SK-N-SH (cell line): ENCODE data around the gene RNASE8. TPM values are rescaled to one million over a fixed set of nuclear protein-coding genes. Genes with fewer than 3 reads are reported as not detected.
A peak's percentile ranks its signal among the peaks of the same experiment; 100 is the strongest.

Experiments used
- CTCF ChIA-PET: fragments of 300-600, 350-600 bp; formaldehyde crosslinking; extraction: SDS; loops from one replicate; lab custom pipeline; 2021; lab: Yijun Ruan, JAX
- POLR2A ChIA-PET: fragments of 350-600 bp; sonication (Branson Sonifier 250); formaldehyde crosslinking; extraction: SDS; loops from one replicate; lab custom pipeline; 2020; ENCODE audit warnings: antibody characterized with exemption, inconsistent platforms; lab: Yijun Ruan, JAX
- DNase-seq: peaks from one replicate; pipeline ENCODE4 v3.0.0; 2012
- H2AFZ ChIP-seq: fragments of 200-600 bp; sonication (generic); 2 replicates; pipeline ENCODE4 v1.8.1; 2016; ENCODE audit warnings: antibody characterized with exemption, mild to moderate bottlenecking, low read depth
- H3F3A ChIP-seq: fragments of 200-600 bp; sonication (generic); replicated peaks from 2 replicates; pipeline ENCODE3; 2016; ENCODE audit warnings: antibody characterized with exemption, mild to moderate bottlenecking; ENCODE audit not compliant: insufficient read depth
- H3K27ac ChIP-seq, 2 experiments: fragments of 200-500 bp in 1 of 2; fragments of 200-600 bp in 1 of 2; sonication (Bioruptor generic) in 1 of 2; sonication (generic), shearing (Covaris generic) in 1 of 2; 2 replicates each; pipeline versions ENCODE4 v1.5.1 to v1.6.1; 2014 to 2016; ENCODE audit warnings: low read depth in 2 of 2, inconsistent platforms in 1 of 2, low read length in 1 of 2, mild to moderate bottlenecking in 1 of 2, mixed read lengths in 1 of 2
- H3K27me3 ChIP-seq: fragments of 200-600 bp; sonication (generic), shearing (Covaris generic); 2 replicates; pipeline ENCODE4 v1.6.1; 2016; ENCODE audit warnings: mixed run types; ENCODE audit not compliant: insufficient read depth
- H3K36me3 ChIP-seq, 2 experiments: fragments of 200-500 bp in 1 of 2; fragments of 200-600 bp in 1 of 2; sonication (Bioruptor generic) in 1 of 2; sonication (generic) in 1 of 2; replicated peaks in 1 of 2; 2 replicates each; pipeline versions ENCODE3 to v1.5.1; 2014 to 2016; ENCODE audit warnings: low read length in 1 of 2, mild to moderate bottlenecking in 1 of 2; ENCODE audit not compliant: insufficient read depth in 2 of 2, control insufficient read depth in 1 of 2
- H3K4me1 ChIP-seq, 2 experiments: fragments of 200-500 bp in 1 of 2; fragments of 200-600 bp in 1 of 2; sonication (Bioruptor generic) in 1 of 2; sonication (generic), shearing (Covaris generic) in 1 of 2; 2 replicates each; pipeline versions ENCODE4 v1.5.1 to v1.6.1; 2014 to 2016; ENCODE audit warnings: low read depth in 1 of 2, low read length in 1 of 2, mixed run types in 1 of 2; ENCODE audit not compliant: insufficient read depth in 2 of 2, control insufficient read depth in 1 of 2
- H3K4me2 ChIP-seq: fragments of 200-600 bp; sonication (generic), shearing (Covaris generic); 2 replicates; pipeline ENCODE4 v1.6.1; 2017; ENCODE audit warnings: mixed run types
- H3K4me3 ChIP-seq, 2 experiments: fragments of 200-500 bp in 1 of 2; fragments of 200-600 bp in 1 of 2; sonication (Bioruptor generic) in 1 of 2; sonication (generic), shearing (Covaris generic) in 1 of 2; 2 replicates each; pipeline versions ENCODE4 v1.5.1 to v1.8.1; 2014 to 2016; ENCODE audit warnings: low read depth in 2 of 2, inconsistent platforms in 1 of 2, low read length in 1 of 2, mild to moderate bottlenecking in 1 of 2, mixed read lengths in 1 of 2, moderate library complexity in 1 of 2
- H3K79me2 ChIP-seq: fragments of 200-600 bp; sonication (generic); 2 replicates; pipeline ENCODE4 v1.8.1; 2017; ENCODE audit warnings: mild to moderate bottlenecking; ENCODE audit not compliant: insufficient read depth
- H3K9ac ChIP-seq: fragments of 200-600 bp; sonication (generic); 2 replicates; pipeline ENCODE4 v1.6.1; 2017; ENCODE audit warnings: mixed run types
- H3K9me2 ChIP-seq: fragments of 200-600 bp; sonication (generic); 2 replicates; pipeline ENCODE4 v1.6.1; 2017; ENCODE audit warnings: mixed run types
- H3K9me3 ChIP-seq: fragments of 200-600 bp; sonication (generic); 2 replicates; pipeline ENCODE4 v1.6.1; 2017; ENCODE audit warnings: mixed run types, mild to moderate bottlenecking, moderate library complexity
- H4K20me1 ChIP-seq: fragments of 200-600 bp; sonication (generic); 2 replicates; pipeline ENCODE4 v1.6.1; 2017; ENCODE audit warnings: mild to moderate bottlenecking, mixed run types; ENCODE audit not compliant: insufficient read depth
- ELF1 ChIP-seq: IDR thresholded peaks from 2 replicates; pipeline ENCODE4 v1.4.0; 2012
- EP300 ChIP-seq, 2 experiments: IDR thresholded peaks; 2 replicates each; pipeline versions ENCODE4 v1.4.0 to v1.6.1; 2012; ENCODE audit warnings: borderline replicate concordance in 1 of 2, low read depth in 1 of 2, low read length in 1 of 2
- FOSL2 ChIP-seq: IDR thresholded peaks from 2 replicates; pipeline ENCODE4 v1.4.0; 2012; ENCODE audit warnings: low read depth, mild to moderate bottlenecking, moderate library complexity, borderline replicate concordance
- FOXM1 ChIP-seq: IDR thresholded peaks from 2 replicates; pipeline ENCODE4 v1.4.0; 2012; ENCODE audit warnings: low read depth, mild to moderate bottlenecking
- GATA2 ChIP-seq: sonication (generic); formaldehyde crosslinking; IDR thresholded peaks from 2 replicates; pipeline ENCODE4 v1.5.0; 2020; ENCODE audit warnings: mild to moderate bottlenecking, missing genetic modification reagents
- JUND ChIP-seq: IDR thresholded peaks from 2 replicates; pipeline ENCODE4 v1.4.0; 2012
- MAX ChIP-seq: IDR thresholded peaks from 2 replicates; pipeline ENCODE4 v1.4.0; 2012; ENCODE audit warnings: low read depth
- MEF2A ChIP-seq: IDR thresholded peaks from 2 replicates; pipeline ENCODE4 v1.4.0; 2012; ENCODE audit warnings: low read depth, borderline replicate concordance
- RAD21 ChIP-seq: IDR thresholded peaks from 2 replicates; pipeline ENCODE4 v1.6.1; 2012; ENCODE audit warnings: mild to moderate bottlenecking, low read length
- REST ChIP-seq: IDR thresholded peaks from 2 replicates; pipeline ENCODE4 v1.6.1; 2012; ENCODE audit warnings: mild to moderate bottlenecking, low read depth, low read length, moderate library complexity
- RXRA ChIP-seq: IDR thresholded peaks from 2 replicates; pipeline ENCODE4 v1.4.0; 2012; ENCODE audit warnings: low read depth, mild to moderate bottlenecking, borderline replicate concordance
- SMC3 ChIP-seq: IDR thresholded peaks from 2 replicates; pipeline ENCODE4 v1.6.1; 2012; ENCODE audit warnings: low read depth, low read length, improper control_type of control experiment
- TAF1 ChIP-seq: IDR thresholded peaks from 2 replicates; pipeline ENCODE4 v1.6.1; 2012; ENCODE audit warnings: low read depth, mild to moderate bottlenecking, low read length, moderate library complexity, borderline replicate concordance
- TCF12 ChIP-seq: IDR thresholded peaks from 2 replicates; pipeline ENCODE4 v1.4.0; 2012
- TEAD4 ChIP-seq: IDR thresholded peaks from 2 replicates; pipeline ENCODE4 v1.4.0; 2012; ENCODE audit warnings: mild to moderate bottlenecking, borderline replicate concordance; ENCODE audit not compliant: insufficient read depth
- WGBS: methylation state at CpG from one replicate; pipeline ENCODE4 v1.1.6; 2017; ENCODE audit warnings: low lambda C conversion rate; 5-methylcytosine and 5-hydroxymethylcytosine counted together
- polyA plus RNA-seq, 3 experiments: library from polyadenylated mRNA; depleted of rRNA; stranded (reverse); fragments of >200 nt; gene quantifications; 2 replicates each; pipeline ENCODE4 v1.2.3, GENCODE V29; 2012

The RNASE8 gene
- polyA plus RNA-seq, 1 of the 3 experiments (the other 2 are of a cell fraction), result not detected

- ChIA-PET CTCF (interaction anchor here (0.8 to 7.0 kb wide), 4 partner anchors 26 to 50 kb away, joined by 3 to 248 read pairs (median 9); partner anchors contain the start of gene NDRG2), POLR2A (interaction anchor here (1.8 kb wide), 1 partner anchor 28 kb away, joined by 6 read pairs; no protein-coding TSS in a partner anchor)
- Histone ChIP-seq H3K9ac (no peak overlapping the region), H3K27ac (no peak overlapping the region), H3K4me3 (no peak overlapping the region), H2AFZ (no peak overlapping the region), H3K4me1 (peaks cover 13 to 20% of the 10 kb centered on the region in 2 experiments; a peak in 3 of 4 replicates), H3K27me3 (no peaks in the 10 kb centered on the region), H3K4me2 (no peak overlapping the region), H3F3A (no peaks in the 10 kb centered on the region), H3K36me3 (no peaks in the 10 kb centered on the region), H3K79me2 (no peaks in the 10 kb centered on the region), H3K9me2 (no peaks in the 10 kb centered on the region), H3K9me3 (no peaks in the 10 kb centered on the region), H4K20me1 (no peaks in the 10 kb centered on the region)
- no peak for DNase-seq
- TF ChIP-seq MAX, result peak; percentile 29; the same call in 1 of the 2 replicates
- no peak for TF ChIP-seq GATA2 (CRISPR knock-in tag)
- 82% methylated on average over 7 of the region's 8 CpGs for WGBS
Observed at GRCh38 chr14:21042918-21043317, 14.7 kb upstream of the RNASE8 start.

GRCh38 chr14:21043387-21043973 lies 14.1 kb upstream of the RNASE8 start:
- Histone ChIP-seq H3K27ac (no peak overlapping the region), H3K4me2 (no peak overlapping the region), H3K36me3 (no peaks in the 10 kb centered on the region), H3K27me3 (no peaks in the 10 kb centered on the region), H3F3A (no peaks in the 10 kb centered on the region), H3K4me1 (peaks cover 13 to 20% of the 10 kb centered on the region in 2 experiments; a peak in 3 of 4 replicates), H3K9ac (no peak overlapping the region), H3K4me3 (no peak overlapping the region), H3K79me2 (no peaks in the 10 kb centered on the region), H2AFZ (no peak overlapping the region), H3K9me2 (no peaks in the 10 kb centered on the region), H4K20me1 (no peaks in the 10 kb centered on the region), H3K9me3 (no peaks in the 10 kb centered on the region)
- CTCF ChIA-PET, result interaction anchor here (0.8 to 7.0 kb wide), 7 partner anchors 25 to 72 kb away, joined by 3 to 248 read pairs (median 5); partner anchors contain the start of gene NDRG2
- WGBS, result 89% methylated on average over 2 of the region's 2 CpGs
- no peak for TF ChIP-seq TAF1
- TF ChIP-seq RAD21, result no peak
- no peak for TF ChIP-seq MAX
- TF ChIP-seq EP300 (IDR thresholded peaks at IDR 0.05; ENCODE audit: borderline replicate concordance in 1 of 2, low read depth in 1 of 2, low read length in 1 of 2), result no peak
- no peak for TF ChIP-seq REST
- TF ChIP-seq TEAD4, result no peak
- no peak for TF ChIP-seq FOSL2
- TF ChIP-seq FOXM1, result no peak
- no peak for TF ChIP-seq JUND
- no peak for TF ChIP-seq SMC3
- TF ChIP-seq GATA2 (CRISPR knock-in tag), result no peak
- no peak for TF ChIP-seq ELF1
- TF ChIP-seq MEF2A, result no peak
- no peak for TF ChIP-seq TCF12
- TF ChIP-seq RXRA, result no peak
- no peak for DNase-seq
- POLR2A ChIA-PET, result interaction anchor here (1.8 kb wide), 1 partner anchor 28 kb away, joined by 6 read pairs; no protein-coding TSS in a partner anchor
